Activated CD8-positive, alpha-beta memory T cell treated with anti-CD3 and anti-CD28 coated beads for 24 hours (primary cell): ENCODE results near the gene CHIA.

Experiments
- DNase-seq: peaks from one replicate; pipeline ENCODE4 v3.0.0-alpha.2; 2020

Gene CHIA

GRCh38 chr1:111290630-111291029 is at the start of gene CHIA:
TSS of gene CHIA (plus strand) at chr1:111290851. CDS start at chr1:111310468, 19,617 bp downstream.
- no peak for DNase-seq

GRCh38 chr1:111241797-111242196 is 48.9 kb upstream of the CHIA start:
- DNase-seq = no peak

- DNase-seq = no peak
Measured at GRCh38 chr1:111242805-111243523, 47.7 kb upstream of the CHIA start.

GRCh38 chr1:111247125-111247838 is 43.4 kb upstream of the CHIA start:
- DNase-seq = no peak

DNA sequence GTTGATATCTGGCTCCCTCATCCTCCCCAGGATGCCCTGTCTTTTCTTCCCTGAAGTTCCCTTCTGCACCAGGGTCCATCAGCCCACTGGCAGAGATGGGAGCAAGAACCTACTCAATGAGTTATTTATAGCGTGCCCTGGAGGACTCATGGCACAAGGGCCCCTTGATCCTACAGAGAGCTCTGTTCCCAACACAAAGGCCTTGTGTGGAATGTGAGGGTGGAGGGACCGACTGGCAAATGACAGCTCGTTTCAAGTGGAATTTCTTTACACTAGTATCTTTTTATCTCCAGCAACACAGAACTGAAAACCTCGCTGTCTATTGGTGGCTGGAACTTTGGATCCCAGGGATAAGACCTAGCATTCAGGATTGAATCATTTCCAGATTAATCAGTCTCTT is 40.7 kb upstream of the CHIA start:
- DNase-seq = no peak

- DNase-seq = no peak
Measured at GRCh38 chr1:111251570-111251969, 39.1 kb upstream of the CHIA start.

DNA sequence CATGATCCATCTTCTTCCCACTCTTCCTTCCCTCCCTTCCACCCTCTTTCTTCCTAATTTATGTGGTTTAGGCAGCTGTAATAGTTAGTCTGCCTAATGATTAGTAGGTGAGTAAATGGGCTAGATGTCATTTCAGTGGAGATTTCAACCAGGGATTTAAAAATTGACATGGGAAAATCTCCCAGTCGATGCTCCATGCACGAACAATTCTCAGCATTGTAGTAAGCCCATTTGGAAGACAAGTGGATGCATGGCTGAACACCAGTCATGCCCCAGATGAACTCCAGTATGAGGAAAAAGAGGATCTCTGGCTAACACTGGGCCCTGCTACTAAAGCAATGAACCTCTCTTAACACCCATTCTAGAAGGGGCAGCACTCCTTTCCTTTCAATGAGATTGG is 37.9 kb upstream of the CHIA start:
- DNase-seq = no peak

- DNase-seq = no peak
Measured at GRCh38 chr1:111253876-111254275, 36.8 kb upstream of the CHIA start.

DNA sequence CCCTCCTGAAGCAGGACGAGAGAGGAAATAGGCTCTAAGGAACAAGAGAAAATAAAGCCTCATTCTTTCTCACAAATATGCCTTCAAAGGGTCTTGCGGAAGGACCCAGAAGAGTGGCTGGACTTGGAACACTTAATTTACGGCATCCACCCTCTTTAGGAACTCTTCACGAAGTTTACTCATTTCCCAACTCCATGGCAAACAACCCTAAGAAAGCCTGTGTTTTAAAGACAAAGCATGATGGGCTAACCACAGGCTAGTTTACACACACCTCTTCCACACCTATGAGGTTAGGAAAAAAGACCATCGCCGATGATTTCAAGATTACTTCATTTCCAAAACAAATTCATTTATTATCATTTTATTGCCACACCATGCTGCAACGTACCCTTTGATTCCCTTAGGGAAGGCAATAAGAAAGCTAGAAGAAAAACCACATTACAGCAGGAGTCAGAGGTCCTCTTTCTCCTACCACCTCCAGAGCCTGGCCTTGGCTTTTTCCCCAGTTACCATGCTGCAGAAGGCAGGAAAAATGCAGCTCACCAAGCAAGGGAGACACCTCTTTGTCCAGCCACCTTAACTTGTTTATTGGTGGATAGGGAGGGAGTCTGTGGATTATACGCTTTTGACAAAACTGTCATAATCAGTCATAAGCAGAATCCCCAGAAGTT is 33.5 kb upstream of the CHIA start:
- no peak for DNase-seq

DNA sequence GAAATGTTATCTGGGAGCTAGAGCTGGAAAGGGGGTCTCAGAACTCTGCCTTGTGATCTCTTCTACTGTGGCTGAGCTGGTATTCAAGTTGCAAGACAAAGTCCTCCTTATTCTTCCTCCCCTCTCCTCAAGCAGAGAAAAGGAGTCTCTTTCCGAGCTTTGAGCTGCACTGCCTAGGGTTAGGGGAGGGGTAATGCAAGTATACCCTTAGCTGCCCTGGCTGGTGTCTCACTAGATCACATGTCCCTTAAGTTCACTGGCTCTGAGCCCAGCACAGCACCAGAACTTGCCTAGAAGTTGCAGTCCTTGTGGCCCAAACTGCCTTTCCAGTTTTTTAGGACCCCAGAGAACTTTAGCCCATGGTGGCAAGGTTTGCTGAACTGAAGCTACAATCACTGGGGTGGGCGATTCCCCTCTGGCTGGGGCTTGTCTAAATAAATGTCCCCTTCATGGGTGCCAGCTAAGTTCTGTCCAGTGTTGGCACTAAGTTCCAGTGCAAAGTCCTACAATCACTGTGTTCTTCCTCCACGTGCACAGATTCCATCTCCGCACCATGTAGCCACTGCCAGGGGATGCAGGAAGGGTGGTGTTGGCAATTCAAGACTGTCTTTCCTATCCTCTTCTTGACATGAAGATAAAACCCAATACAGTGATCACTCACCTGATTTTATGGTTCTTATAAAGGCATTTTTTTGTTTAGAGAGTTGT is 22.7 kb upstream of the CHIA start:
- no peak for DNase-seq

GRCh38 chr1:111269825-111270406 is 20.7 kb upstream of the CHIA start:
- no peak for DNase-seq

- DNase-seq = no peak
Measured at GRCh38 chr1:111270771-111271463, 19.7 kb upstream of the CHIA start.

GRCh38 chr1:111271464-111271801 is 19.2 kb upstream of the CHIA start:
- no peak for DNase-seq

DNA sequence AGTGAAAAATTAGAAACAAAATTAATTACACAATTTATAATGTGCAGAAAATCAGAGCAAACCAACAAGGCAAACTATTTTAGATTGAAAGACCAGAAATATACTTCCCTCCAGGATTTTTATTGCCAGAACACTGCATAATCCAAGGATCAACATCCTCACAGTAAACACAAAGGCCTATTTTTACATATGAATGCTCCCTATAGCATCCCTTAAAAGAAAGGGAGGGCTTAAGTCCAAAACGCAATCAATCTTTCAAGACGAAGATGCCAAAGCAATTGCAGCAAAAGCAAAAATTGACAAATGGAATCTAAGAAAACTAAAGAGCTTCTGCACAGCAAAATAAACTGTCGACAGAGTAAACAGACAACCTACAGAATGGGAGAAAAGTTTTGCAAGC is 18.6 kb upstream of the CHIA start:
- DNase-seq = no peak

- no peak for DNase-seq
Measured at GRCh38 chr1:111274653-111275052, 16.0 kb upstream of the CHIA start.

GRCh38 chr1:111275079-111275478 is 15.6 kb upstream of the CHIA start:
- no peak for DNase-seq

DNA sequence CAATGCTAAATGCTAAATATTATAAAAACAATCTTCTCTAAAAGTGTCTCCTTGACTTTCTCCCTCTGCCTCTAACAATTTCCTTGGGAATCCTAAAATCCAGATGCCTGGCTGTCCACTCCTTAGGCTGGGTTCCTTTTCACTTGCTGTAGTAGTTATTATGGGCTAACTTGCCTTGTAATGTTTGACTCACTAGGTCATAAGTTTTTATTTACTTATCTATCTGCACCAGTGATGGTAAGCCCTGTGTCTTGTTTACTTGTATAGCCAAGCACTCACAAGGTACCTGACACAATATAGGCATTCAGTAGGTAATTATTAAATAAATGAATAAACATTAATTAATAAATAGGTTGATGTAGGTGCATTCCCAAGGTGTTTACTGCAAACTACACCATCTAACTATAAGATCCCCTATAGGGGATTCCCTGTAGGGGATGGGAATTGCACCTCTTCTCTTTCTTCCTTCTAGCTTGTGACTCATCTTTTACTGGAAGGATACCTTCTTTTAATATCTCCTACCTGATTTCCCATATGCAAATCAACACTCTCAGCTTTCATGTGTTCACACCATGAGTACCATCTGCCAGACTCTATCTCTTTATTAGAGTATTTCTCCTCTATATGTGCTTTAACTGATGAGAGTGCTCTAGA is 14.7 kb upstream of the CHIA start:
- no peak for DNase-seq

DNA sequence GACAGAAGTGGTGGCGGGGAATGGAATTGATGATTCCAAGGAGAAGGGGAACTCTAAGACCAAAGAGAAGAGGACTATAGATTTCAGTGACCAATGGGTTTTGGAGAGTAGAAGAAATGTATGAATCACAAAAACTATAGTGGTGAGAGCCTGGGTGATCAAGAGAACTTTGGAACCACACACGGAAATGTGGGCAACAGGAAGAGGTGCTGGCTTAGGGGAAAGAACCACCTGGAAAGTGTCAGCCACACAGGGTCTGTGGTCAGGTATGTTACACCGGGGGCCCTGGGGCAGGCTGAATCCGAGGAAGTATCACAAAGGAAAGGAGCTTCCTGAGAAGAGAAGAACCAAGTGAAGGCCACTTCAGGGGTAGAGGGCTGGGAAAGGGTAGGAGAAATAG is 11.5 kb upstream of the CHIA start:
- no peak for DNase-seq

DNA sequence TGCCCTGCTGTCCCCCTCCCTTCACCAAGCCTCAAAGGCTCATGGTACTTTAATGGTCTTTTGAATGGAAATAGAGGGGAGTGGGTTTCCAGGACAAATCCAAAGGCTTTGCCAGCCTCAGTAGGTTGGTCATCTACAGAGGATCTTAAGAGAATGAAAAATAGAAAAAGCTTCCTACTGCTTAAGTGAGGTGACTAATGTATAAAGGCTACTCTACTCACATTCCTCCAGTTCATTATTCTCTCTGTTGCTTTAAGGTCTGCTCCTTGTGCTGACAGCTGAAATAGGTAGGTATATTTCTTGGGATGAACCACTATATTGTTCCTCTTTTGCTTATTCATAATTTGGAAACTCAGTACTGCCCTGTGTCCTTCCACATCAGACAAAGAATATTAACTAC is 10.4 kb upstream of the CHIA start:
- no peak for DNase-seq

GRCh38 chr1:111281411-111281810 is 9.2 kb upstream of the CHIA start:
- DNase-seq = no peak

GRCh38 chr1:111283838-111284237 is 6.8 kb upstream of the CHIA start:
- no peak for DNase-seq

DNA sequence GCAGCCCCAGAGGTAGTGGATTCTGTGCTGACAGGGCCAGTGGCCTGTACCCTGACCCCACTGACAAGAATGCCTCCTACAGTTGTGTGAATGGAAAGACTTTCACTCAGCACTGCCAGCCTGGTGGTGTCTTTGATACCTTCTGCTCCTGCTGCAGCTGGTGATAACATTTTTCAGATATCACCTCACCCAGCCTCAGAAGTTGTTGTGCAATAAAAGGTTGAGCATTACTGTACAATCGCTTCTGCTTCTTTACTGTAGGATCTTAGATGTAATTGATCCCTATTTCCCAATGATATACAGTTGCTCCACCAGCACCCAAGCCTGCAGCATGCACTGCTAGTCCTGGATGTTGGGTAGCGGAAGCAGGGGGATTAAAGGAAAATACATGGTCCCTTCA is 4.8 kb upstream of the CHIA start:
- DNase-seq = no peak
